Fibroblast of skin of right biceps (primary cell): ENCODE measurements around the gene STAC3.
A peak's percentile ranks its signal among the peaks of the same experiment; 100 is the strongest.

ENCODE experiments used
- DNase-seq: peaks from one replicate; pipeline ENCODE4 v3.0.0-alpha.2; 2013

STAC3 gene

DNA sequence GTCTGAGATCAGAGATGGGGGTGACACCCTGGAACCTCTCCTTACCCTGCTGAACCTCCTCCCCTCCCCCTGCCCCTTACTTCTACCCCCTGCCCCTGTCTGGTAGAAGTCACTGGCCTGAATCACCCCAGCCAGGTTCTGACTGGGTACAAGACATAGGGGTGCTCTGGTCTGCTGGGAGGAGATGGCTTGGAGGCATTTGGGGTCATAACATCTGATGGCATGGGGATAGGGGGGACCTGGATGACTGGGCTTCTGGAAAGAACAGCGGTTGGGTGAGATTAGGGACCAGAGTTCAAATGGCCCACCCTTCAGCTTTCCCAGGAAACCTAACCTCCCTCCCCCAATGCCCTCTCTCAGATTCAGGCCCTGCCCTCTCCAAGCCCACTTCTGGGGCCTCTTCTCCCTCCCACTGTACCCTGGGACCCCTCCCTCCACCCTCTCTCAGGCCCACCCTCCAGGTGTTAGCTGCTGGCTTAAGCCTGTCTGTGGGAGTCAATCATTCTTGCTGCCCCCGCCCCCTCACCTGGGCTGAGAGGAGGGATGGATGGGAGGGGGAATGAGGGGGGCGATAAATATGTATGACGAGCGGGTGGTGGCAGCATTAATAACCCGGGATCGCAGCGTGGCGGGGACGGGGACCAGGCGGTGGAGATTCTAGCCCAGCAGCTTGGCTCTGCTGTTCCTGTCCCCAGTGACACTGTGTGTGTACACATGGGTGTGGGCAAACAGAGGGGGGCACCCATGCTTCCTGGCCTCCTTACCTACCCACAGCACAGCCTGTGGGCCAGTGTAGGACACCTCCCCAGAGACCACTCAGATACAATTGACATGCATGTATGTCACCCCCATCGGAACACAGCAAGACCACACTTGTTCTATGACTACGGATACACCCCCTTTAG lies 28.4 kb downstream of the STAC3 start:
- no peak for DNase-seq

GRCh38 chr12:57221169-57221917 lies 29.6 kb downstream of the STAC3 start:
- no peak for DNase-seq

GRCh38 chr12:57220770-57221168 lies 30.2 kb downstream of the STAC3 start:
- no peak for DNase-seq

DNA sequence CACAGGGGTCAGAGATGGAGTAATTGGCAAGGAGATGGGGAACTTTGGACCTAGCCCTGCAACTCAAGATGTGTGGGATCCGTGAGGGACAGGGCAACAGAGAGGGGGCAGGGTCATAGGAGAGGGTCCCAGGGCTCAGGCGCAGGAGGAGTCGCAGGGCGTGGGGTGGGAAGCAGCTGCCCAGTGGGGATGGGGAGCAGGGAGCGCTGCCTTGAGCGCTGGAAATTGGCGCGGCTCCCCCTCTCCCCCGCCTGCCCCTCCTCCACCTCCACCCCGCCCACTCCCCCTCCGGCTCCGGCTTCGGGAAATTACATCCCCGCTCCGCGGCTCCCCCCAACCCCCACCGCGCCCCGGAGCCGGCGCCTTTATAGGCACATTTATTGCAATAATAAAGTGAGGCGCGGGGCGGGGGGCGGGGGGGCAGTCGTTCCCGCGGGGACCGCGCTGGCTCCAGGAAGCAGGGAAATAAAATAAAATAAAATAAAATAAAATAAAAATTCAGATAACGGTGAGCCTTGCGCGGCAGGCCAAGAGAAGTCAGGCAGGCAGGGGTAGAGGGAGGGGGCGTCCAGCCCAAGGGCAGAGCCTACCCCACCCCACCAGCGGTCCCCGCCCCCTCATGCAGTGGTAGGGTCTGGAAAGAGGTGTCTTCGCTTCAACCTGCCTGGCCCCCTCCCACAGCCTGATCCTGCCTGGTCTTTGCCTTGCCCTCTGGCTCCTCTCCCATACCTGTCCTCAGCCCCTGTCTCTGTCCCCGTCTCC lies 30.8 kb downstream of the STAC3 start:
- no peak for DNase-seq

GRCh38 chr12:57219205-57219992 lies 31.6 kb downstream of the STAC3 start:
- no peak for DNase-seq

DNA sequence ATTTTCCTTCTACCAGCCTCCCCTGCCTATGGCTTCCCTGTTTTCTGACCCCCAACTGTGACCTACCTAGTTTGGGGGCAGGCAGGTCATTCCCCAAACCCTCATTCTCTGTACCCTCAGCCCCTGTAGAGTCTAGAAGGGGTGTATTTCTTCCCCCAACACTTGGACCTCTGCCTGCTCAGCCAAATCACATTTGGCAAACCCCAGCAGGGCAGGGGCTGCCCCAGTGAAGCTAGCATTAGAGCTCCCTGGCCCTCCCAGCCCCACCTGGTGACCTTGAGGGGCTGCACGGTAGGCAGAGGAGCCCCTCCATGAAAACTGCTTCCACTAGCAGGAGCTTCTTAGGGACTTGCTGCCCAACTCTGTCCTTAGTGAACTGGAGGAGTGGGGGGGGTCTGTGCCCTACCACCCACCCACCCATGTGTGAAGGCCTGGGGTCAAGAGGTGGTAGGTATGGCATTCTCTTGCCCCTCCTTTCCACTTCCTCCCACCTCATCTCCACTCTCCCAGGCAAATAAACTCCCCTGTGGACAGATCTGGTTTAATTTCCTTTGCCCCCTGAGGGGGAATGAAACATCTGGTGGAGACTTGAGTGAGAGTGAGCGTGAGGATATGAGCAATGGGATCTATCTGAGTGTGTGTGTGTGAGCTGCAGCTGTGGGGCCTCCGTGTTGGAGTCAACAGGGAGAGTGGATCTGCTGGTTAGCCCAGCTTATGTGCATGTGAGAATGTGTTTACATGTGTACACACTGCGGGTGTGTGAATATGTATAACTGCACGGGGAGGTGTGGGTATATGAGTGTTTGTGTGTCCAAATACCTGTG lies 32.7 kb downstream of the STAC3 start:
- DNase-seq: no peak

DNA sequence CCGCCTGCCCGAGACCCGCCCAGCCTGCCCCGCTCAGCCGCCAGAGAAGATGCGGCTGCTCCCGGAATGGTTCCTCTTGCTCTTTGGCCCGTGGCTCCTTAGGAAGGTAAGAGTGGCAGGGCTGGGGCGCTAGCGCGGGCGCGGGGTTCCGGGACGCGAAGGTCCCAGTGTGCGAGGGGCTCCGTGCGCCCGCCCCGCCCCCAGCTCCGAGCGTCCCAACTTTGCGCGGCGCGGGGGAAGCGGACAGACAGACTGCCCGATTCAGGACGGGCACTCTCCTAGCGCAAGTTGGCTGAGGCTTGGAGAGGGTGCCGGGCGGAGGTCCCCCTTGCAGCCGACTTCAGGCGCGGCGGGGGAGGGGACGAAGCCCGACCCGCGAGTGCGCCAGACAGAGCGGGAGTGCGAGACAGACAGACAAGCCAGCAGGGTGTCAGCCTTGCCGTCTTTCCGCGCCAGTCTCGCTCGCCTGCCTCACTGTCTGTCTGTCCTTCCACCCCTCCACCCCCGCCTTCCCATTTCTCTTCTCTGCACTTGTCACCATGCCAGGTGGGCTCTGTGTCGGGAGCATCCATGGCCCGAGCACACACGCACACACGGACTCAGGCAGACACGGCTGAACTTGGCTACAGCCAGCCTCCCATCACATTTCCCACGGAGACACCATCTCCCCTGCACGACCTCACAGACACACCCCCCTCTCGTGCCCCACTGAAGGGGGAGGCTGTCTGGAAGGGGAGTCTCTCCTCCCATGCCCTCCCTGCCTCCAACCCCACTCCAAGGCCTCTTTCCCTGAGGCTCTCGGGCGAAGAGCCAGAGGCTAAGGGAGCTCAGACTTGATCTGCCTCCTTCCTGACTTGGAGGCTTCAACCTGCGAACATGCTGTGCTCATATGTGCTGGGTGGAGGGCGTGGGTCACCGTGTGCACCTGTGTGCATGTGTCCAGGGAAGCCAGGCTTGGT lies 33.8 kb downstream of the STAC3 start:
- no peak for DNase-seq

DNA sequence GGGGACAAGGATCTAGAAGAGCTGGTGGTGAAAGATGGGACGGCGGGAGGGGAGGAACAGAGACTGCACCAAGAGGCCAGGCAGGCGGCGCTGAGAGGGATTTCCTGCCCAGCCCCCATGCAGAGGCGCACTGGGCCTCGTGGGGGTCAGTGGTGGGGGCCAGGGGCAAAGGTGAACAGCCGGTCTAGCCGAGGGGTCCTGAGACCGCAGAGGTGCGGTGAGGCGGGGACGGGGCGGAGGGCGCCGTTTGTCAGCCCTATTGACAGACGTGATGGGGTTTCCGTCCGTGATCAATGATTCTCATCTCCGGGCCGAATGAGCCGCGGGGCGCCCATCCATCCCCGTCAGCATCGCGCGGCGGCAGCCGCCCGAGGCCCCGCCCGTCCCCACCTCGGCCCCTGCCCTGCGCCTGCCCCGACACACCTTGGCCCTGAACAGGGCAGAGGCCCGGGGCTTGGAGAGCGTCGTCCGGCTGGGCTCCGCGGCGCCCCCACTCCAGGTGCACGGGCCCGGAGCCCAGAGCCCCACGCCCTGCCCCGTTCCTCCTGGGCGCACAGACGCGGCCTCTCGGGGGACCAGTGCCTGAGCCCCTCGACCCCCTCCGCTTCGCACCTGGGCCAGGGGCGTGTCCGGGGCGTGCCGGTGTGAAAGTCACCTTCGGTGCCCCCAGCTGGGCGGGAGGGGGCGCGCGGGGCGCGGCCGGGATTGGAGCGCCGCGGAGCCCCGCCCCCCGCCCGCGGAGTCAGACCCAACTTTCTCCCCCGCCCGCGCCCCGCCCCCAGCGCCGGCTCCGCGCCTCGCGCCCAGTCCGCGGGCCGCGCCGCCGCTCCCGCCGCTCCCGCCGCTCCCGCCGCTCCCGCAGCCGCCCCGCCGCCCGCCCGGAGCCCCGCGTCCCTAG lies 34.7 kb downstream of the STAC3 start, which contains the start of gene NXPH4:
NXPH4 (plus strand) TSS at position 781 of the 898 bp plus-strand sequence. CDS start 176 bp downstream, outside the sequence.
- no peak for DNase-seq

DNA sequence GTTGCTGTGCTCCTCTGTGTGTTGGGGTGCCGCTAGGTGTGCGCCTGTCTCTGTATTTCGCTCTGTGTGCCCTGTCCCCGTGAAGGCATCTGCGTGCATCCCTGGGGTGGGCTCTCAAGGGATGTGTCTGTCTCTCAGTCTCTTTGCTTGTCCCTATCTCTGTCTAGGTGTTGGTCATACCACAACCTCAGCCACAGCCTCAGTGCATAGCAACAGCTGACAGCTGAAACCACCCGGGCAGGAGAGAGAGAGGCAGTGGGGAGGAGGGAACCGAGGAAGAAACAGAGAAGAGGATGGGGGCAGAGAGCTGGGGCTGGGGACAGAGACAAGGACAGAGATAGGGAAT lies 35.3 kb downstream of the STAC3 start:
- no peak for DNase-seq

GRCh38 chr12:57215065-57215464 lies 35.9 kb downstream of the STAC3 start:
- DNase-seq: no peak

- DNase-seq: peak; percentile 63
Measured at GRCh38 chr12:57214398-57214781, 36.6 kb downstream of the STAC3 start.

DNA sequence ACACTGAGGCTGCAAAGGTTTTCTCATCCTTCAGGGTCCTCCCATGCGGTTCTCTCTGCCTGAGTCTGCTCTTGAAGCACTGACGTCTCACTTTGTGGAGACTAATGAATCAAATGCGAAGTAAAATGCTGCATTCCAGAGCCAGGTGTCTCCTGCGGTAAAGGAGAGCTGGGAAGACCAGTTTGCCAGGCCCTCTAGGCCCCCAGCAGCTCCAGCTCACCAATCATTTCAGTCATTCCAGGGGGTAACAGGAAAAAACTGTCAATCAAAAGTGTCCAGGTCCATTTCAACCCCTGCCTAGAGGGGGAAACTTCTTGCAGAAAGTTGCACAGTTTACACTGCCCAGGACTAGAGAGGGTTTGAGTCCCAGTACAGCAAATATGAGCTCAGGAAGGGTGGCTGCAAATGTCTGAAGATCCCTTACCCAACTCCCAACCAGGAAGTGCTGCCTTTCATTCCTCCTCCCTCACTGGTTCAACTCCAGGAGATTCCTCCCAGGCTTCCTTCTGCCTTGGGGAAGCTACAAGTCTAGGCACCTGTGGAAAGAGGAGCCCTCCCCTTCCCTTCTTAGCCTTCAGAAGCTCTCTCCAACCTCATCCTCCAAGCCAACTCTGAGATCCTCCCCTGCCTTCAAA lies 37.1 kb downstream of the STAC3 start:
- DNase-seq: no peak

DNA sequence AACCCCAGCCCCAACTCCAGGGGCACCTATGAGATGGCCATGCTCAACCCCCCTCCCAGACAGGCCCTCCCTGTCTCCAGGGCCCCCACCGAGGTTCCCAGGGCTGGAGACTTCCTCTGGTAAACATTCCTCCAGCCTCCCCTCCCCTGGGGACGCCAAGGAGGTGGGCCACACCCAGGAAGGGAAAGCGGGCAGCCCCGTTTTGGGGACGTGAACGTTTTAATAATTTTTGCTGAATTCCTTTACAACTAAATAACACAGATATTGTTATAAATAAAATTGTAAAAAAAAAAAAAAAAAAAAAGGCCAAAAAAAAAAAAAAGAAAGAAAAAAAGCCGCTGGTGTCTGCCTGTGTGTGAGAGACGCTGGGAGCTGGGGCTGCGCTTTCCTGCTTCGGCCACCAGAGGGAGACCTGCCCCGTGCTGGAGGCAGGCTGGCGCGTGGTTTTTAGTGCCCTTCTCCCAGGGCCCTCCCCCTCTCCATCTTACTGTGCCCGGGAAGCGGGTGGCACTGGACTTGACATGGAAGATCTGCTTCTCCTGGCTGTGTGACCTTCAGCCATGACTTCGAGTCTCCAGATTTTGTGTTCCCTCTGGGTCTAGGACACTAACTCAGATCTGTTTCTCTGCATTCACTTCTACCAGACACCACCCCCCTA lies 37.8 kb downstream of the STAC3 start:
- DNase-seq: peak; percentile 79

- DNase-seq: no peak
Measured at GRCh38 chr12:57212701-57213057, 38.3 kb downstream of the STAC3 start.

DNA sequence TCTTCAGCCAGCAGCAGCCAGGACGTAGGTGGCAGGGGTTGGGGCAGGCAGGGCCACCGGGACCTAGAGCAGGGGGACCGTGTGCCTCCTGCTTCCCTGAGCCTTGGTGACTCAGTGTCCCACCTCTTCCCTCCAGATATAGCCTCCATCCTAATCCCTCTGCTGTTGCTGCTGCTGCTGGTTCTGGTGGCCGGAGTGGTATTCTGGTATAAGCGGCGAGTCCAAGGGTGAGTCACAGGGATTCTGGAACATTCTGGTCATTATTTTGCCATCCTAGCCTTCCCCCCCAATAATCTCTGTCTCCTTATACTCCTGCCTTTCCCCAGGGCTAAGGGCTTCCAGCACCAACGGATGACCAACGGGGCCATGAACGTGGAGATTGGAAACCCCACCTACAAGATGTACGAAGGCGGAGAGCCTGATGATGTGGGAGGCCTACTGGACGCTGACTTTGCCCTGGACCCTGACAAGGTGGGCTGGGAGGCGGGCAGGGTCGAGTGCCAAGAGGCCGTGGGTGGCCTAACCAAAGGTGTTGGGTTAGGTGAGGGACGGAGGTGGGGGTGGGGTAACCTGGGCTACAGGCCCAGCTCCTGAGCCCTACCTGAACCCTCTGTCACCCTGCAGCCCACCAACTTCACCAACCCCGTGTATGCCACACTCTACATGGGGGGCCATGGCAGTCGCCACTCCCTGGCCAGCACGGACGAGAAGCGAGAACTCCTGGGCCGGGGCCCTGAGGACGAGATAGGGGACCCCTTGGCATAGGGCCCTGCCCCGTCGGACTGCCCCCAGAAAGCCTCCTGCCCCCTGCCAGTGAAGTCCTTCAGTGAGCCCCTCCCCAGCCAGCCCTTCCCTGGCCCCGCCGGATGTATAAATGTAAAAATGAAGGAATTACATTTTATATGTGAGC lies 38.9 kb downstream of the STAC3 start:
- DNase-seq: no peak

DNA sequence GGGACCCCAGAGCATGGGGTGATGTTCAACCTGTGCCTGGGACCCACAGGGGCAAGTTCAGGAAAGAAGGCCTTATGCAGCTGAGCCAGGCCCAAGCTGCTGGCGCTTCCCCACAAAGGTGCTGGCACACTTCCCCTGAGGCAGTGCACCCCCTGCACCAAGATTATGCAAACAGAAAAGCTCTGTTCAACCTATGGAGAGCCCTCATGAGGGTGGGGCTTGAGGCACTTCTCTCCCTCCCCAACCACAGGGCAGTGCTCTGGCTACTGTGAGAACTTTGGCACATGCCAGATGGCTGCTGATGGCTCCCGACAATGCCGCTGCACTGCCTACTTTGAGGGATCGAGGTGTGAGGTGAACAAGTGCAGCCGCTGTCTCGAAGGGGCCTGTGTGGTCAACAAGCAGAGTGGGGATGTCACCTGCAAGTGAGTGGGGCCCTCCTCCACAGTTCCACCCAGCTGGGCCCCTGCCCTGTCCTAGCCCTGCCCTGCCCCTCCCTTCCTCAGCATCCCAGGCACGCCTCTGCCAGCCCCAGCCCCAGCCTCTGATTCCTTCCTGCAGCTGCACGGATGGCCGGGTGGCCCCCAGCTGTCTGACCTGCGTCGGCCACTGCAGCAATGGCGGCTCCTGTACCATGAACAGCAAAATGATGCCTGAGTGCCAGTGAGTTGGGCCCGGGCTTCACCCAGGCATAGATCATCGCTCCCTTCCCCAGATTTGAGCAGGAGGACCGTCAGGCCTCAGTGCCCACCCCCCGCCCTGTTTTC lies 39.9 kb downstream of the STAC3 start:
- DNase-seq: no peak
